ENCODE results near the gene PQBP1.
A peak's percentile ranks its signal among the peaks of the same experiment; 100 is the strongest.
"Not testable (repeated sequence)": the region's sequence is repeated elsewhere in the genome, so short reads cannot be mapped to it uniquely, and the experiment has no call there.

PQBP1 gene, protein sequence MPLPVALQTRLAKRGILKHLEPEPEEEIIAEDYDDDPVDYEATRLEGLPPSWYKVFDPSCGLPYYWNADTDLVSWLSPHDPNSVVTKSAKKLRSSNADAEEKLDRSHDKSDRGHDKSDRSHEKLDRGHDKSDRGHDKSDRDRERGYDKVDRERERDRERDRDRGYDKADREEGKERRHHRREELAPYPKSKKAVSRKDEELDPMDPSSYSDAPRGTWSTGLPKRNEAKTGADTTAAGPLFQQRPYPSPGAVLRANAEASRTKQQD

DNA sequence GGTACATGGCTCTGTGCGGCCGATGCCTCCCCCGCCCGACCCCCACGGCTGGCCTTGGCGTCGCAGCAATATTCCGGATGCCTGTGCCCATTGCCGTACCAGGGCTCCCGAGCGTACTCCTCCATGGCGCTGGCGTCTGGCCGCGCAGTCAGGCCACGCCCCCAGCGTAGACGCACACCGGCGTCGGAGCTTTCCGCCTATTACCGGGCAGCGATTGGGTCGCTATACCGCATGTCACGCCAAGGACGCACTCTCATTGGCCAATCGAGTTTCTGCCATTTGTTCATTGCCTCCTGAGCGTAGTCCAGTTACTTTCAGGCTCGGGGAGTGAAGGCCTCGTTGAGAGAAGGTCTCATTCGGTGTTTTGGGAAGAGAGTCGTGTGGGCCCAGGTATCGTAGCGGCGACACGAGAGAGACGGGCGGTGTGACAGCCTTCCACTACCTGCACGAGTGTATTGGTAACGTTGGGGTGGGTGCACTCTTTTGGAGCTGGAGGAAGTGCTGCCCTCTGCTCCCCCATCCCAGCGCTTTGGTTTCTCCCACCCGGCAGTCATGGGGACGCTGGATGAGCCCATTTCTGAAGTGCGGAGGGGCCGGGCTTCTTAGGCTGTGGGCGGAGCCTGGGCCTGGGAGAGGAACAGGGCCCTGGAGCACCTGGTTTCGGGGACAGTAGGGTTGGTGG, at the start of gene PQBP1, which contains the start of gene TIMM17B:
Gene PQBP1 (plus strand): TSS at position 306 of the 682 bp plus-strand sequence. CDS start 580 bp downstream, outside the sequence.
Gene TIMM17B (minus strand): TSS at position 144 of the 682 bp plus-strand sequence. CDS start 19 bp downstream, at position 125.
- DNase-seq (ENCODE audit: low read depth): peak; percentile 96

DNA sequence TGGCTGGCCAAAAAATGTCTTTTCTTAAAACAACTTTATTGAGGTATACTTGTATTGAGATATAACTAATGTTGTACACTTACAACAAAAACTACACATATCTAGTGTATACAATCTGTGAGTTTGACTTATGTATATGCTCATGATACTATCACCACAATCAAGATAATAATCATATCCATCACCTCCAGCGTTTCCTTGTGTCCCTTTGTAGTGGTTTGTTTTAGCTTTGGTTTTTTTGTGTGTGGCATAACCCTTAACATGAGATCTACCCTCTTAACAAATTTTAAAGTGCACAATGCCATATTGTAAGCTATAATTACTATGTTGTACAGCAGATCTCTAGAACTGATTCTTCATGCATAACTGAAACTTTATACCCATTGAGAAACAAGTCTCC, 48.9 kb upstream of the PQBP1 start:
- DNase-seq (ENCODE audit: low read depth): no peak

DNA sequence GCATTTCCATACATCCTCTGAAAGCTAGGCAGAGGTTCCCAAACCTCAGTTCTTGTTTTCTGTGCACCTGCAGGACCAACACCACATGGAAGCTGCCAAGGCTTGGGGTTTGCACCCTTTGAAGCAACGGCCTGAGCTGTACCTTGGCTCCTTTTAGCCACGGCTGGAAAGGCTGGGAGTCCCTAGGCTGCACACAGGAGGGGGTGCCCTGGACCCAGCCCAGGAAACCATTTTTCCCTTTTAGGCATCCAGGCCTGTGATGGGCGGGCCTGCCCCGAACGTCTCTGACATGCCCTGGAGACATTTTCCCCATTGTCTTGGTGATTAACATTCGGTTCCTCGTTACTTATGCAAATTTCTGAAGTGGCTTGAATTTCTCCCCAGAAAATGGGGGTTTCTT, 44.9 kb upstream of the PQBP1 start:
- no peak for DNase-seq (ENCODE audit: low read depth)

DNA sequence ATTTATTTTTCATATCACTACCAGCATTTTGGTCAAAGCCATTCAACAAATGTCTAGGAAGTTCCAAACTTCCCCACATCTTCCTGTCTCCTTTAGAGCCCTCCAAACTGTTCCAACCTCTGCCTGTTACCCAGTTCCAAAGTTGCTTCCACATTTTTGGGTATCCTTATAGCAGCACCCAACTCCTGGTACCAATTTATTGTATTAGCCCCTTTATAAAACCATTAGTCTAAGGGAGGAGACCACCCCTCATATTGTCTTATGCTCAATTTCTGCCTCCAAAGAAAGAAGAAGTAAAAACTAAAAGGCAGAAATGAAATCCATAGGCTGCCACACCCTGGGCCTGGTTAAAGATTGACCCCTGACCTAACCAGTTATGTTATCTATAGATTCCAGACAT, 44.2 kb upstream of the PQBP1 start:
- DNase-seq (ENCODE audit: low read depth): not testable (repeated sequence)

DNA sequence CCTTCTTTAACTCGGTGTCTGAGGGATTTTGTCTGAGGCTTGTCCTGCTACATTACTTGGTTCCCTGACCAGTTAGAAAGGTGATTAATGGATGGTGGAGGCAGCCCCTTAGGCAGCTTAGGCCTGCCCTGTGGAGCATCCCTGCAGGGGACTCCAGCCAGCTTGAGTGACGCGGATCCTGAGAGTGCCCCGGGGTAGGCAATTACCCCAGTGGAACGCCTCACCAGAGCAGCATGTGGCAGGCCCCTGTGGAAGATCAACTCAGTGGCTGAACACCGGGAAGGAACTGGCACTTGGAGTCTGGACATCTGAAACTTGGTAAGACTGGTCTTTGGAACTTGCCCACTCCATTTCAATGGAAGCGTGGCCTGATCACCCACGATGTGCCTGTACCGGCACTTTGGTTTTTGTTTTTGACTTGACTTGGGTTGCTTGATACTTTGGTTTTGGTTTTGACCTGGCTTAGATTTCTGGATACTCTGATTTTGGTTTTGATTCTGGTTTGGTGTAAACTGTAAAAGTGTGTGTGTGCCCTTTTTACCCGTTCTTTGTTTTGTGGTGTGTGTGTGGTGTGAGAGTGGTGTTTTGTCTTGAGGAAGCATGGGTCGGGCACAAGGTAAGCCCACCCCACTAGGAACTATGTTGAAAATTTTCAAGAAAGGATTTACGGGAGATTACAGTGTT, 43.5 kb upstream of the PQBP1 start:
- not testable (repeated sequence) for DNase-seq (ENCODE audit: low read depth)

DNA sequence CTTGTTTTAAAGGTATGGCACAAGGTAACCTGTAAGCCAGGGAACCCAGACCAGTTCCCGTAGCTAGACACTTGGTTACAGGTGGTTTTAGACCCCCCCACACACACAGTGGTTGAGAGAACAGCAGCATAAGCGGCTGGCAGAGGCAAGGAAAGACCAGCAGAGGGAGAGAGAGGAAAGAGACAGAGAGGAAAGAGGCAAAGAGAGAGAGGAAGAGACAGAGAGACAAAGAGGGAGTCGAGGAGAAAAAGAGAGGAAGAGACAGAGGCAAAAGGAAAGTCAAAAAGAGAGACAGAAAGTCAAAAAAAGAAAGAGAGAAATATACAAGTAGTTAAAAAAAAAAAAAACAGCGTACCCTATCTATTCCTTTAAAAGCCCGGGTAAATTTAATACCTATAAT, 42.8 kb upstream of the PQBP1 start:
- DNase-seq (ENCODE audit: low read depth): no peak

DNA sequence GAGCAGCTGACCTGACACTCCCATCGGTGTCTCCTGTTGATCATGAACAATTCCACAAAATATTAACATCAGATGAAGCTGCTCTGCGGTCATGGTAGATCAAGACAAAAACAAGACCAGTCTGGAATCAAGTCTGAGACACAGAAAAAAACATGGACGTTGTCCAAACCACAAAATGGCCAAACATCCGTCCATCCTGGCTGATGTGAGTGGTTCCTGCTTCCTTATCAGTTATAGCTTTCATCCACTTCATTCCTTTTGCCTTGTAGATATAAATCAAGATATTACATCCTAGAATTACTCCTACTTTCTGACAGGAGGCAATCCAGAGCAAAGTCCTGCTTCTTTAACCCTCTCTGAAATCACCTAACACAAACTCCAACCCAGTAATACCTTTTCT, 33.5 kb upstream of the PQBP1 start:
- peak; percentile 29 for DNase-seq (ENCODE audit: low read depth)

DNA sequence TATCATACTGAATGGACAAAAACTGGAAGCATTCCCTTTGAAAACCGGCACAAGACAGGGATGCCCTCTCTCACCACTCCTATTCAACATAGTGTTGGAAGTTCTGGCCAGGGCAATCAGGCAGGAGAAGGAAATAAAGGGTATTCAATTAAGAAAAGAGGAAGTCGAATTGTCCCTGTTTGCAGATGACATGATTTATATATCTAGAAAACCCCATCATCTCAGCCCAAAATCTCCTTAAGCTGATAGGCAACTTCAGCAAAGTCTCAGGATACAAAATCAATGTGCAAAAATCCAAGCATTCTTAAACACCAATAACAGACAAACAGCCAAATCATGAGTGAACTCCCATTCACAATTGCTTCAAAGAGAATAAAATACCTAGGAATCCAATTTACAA, 25.7 kb upstream of the PQBP1 start:
- not testable (repeated sequence) for DNase-seq (ENCODE audit: low read depth)

DNA sequence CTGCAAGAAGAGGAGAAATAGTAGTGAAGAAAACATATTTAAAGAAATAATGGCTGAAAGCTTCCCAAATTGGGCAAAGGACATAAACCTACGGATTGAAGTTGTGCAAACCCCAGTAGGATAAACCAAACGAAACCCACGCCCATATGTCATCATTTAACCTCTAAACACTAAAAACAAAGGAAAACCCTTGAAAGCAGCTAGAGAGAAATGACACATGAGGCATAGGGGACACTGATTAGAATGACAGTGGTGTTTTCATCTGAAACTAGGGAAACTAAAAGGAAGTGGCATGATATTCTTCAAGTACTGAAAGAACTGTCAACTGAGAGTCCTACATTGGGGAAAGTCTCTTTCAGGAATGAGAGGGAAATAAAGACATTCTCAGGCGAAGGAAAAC, 20.8 kb upstream of the PQBP1 start:
- DNase-seq (ENCODE audit: low read depth): not testable (repeated sequence)

DNA sequence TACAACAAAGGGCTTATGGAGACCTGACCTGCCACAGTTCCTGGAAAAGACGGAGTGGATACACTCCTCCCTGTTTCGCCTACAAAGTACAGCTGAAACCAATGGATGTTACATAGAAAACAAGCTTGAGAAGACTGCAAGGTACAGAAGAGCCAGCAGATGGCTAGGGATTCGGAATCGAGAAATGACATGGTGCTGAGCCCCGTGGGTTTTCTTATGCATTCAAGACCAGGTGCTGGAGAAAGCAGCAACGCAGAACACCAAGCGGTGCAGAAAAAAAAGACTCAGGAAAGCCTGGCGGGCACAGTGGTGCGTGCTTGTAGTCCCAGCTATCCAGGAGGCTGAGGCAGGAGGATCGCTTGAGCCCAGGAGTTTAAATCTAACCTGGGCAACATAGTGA, 14.0 kb upstream of the PQBP1 start:
- no peak for DNase-seq (ENCODE audit: low read depth)

DNA sequence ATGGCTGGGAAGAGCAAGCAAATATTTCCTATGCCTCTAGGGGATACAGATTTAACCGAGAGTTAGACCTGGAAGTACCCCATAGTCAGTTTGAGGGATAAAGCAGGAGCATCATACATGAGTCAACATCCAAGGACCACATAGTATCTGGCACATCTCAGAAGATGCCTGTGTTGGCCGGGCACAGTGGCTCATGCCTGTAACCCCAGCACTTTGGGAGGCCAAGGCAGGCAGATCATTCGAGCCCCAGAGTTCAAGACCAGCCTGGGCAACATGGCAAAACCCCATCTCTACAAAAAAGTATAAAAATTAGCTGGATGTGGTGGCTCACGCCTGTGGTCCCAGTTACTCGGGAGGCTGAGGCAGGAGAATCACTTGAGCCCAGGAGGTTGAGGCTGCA, 11.1 kb upstream of the PQBP1 start:
- not testable (repeated sequence) for DNase-seq (ENCODE audit: low read depth)

DNA sequence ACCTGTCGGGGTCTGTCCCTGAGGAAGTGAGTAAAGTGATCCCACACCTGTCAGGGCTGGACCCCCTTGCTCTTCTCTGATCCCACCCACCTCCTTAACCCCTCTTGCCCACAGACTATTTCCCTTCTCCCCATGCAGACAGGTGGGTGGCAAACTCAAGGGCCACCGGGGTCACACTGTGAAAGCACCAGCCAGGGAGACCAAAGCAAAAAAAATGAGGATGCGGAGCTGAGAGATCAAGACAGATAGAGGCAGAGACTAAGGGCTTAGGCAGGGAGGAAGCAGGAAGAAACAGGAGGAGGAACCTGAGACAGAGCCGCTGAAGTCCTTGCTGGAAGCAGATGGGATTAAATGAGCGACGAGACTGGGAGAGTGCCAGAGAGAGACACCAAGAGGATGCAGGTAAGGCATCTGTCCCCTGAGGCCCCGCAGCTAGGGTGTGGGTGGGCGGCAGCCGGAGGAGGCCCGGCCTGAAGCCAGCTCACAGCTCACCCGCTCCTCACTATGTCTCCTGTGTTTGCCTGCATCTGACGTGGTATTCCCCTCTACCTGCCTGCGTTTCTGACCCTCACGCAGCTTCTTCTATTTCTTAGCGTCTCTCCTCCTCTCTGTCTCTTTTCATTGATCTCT, 7.3 kb upstream of the PQBP1 start:
- no peak for DNase-seq (ENCODE audit: low read depth)

DNA sequence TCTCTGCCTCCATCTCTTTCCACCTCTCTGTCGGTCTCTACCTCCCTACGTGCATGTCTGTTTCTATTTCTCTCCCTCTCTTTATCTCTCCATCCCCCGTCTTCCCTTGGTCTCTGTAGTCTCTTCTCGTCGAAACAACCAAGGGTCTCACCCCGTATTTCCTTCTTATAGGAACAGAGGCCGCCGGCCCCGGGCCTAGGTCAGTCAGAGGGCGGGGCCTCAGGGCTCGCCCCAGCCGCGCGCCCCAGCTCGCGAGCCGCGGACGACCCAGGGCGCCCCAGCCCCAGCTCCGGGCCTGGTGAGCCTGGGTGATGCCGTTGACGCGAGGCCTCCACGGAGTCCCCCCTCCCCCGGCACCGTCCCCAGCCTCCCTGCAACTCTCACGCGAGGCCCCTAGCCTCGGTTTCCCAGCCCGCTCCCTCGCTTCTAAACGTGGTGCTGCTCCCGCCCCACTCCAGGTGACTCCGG, 6.8 kb upstream of the PQBP1 start:
- DNase-seq (ENCODE audit: low read depth): no peak

DNA sequence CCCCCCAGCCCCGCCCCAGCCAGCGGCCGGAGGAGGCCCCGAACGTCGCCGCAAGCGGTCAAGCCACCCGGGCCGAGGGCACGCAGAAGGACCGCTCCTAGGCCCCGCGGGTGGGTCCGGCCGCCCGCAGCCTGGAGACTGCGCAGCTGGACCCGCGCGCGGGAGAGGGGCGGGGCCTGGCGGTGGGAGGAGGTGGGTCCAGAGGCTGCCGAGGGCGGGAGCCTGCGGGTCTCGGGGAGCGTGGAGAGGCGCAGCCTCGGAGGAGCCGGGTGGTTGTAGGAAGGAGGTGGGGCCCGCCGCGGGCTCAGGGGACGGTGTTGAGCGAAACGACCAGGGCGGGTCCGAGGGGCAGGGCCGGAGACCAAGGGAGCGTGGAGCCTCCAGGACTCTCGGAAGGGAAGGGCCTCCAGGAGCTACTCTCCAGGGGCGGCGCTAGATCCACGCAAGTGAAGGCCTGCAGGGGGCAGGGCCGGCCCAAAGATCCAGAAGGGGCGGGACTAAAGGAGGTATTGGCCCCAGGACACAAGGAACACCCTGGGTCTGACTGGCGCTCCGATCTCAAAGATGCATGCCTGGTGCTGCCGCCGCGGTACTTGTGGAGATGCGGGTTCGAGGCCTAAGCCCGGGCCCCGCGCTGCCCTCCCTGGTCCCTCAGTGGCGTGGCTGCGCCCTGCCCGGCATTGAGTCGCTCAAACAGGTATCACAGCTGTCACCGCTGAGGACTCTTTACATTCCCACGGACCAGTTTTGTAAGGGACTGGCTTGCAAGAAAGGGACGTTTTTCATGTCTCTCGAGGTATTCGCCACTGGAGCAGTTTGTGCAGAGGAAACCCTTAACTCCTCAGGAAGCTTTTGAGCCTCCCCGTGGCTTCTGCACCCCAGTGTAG, 6.1 kb upstream of the PQBP1 start:
- DNase-seq (ENCODE audit: low read depth): peak; percentile 83

DNA sequence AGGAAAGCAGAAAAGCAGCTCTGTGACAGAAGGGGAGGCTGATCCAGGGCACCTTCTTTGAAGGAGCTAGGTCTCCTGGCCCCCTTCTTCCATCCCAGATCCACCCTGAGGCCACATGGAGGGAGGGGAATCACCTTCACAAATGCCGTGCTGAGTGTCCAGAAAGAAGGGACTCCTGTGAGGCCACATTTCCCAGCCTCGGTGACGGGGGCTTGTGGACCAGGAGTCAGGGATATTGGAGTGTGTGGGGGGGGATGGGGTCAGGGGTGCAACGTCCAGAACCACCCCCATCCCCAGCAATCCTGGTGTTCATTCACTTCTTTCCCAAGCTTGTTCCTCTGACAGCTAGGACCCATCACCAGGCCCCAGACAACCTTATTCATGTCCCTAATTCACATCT, 4.8 kb upstream of the PQBP1 start:
- DNase-seq (ENCODE audit: low read depth): no peak

DNA sequence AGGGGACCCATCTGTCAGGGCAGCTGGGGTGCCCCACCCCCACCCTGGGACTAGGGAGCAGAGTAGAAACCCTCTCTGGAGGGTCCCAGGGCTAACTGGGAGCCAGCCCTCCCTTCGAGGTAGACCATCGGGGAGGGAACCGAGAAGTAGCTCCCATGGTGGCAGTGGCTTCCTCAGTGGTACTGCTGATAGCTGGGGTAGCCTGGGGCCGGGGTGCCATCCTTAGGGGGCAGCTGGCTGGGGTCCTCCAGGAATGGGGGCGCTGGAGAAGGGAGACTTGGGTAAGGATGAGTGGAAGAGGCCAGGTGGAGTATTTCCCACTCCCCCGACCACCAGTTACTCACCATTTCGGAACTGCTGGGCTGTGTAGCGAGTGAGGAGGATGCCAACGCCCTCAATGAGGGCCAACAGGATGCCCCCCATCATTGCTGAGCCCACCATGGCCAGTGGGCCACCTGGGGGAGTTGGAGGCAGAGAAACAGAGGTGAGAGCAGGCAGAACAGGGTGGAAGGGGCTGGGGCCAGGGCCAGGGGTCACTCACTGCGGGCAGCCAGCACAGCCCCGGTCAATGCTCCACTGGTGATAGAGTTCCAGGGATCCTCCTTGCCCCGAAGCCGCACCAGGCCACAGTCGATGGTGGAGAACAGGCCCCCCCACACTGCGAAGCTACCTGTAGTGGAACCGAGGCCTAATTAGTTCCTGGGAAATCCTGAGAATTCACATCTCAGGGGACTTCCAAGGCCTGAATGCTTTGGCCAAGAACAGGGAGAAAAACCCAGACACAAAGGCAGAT, 4.0 kb upstream of the PQBP1 start:
- no peak for DNase-seq (ENCODE audit: low read depth)

DNA sequence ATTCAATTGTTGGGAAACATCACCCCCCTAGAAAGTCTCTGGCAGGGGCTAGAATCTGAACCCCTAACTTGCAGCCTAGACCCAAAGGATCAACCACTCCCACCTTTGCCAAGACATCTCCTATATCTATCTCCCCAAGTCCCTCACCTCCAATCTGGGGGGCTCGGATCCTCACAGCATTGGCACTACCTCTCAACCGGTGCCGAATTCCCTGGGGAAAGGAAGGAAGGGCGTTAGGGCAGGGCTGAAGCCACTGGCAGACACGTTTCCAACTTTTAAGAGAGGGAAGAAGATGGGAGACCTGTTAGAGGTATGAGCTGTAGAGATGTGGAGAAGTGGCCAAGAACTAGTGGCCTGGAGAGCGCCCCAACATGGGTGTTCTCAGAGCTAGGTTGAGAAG, 2.8 kb upstream of the PQBP1 start:
- DNase-seq (ENCODE audit: low read depth): no peak

DNA sequence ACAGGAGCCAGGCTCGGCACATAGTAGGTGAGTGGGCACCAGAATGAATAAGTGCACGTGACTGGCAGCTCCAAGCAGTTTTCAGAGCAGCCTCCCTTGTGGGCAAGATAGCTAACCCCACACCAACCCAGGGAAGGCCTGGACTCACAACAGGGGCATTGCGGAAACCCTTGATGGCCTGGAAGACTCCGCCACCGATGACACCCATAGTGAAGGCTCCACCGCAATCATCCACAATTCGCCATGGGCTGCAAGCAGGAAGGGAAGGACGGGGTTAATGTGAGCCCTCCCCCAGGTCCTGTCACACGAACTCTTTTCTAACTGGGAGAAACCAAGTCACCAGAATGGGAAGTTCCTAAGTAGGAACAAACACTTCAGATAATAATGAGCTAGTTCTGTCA, 1.1 kb upstream of the PQBP1 start:
- DNase-seq (ENCODE audit: low read depth): no peak

DNA sequence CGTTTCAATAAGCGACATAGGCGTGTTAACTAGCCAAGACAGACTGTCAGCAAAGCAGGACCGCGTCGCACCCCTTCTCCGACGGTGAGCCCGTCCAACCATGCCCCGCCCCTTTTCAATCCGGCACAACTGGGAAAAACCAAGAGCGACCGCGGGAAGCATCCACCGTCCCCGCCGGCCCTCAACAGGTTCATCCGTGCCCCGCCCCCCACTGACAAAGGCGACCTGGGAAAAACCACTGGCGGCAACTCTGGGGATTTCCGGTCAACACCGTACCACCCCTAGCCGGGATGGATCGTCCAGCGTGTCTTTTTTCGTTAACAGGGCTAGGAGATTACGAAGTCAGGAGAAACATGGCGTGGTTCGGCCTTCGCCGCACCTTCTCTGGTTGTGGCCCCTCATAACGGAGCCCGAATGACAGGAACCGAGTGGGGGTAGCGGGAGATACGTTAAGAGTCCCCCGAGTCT, 539 bp upstream of the PQBP1 start:
- peak; percentile 66 for DNase-seq (ENCODE audit: low read depth)

DNA sequence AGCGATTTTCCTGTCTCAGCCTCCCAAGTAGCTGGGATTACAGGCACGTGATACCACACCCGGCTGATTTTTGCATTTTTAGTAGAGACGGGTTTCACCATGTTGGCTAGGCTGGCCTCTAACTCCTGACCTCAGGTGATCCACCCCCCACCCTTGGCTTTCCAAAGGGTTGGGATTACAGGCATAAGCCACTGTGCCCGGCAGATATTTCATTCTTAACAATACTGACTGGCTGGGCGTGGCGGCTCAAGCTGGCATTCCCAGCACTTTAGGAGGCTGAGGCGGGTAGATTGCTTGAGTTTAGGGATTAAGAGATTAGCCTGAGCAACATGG, 1.3 kb downstream of the PQBP1 start:
- DNase-seq (ENCODE audit: low read depth): no peak

DNA sequence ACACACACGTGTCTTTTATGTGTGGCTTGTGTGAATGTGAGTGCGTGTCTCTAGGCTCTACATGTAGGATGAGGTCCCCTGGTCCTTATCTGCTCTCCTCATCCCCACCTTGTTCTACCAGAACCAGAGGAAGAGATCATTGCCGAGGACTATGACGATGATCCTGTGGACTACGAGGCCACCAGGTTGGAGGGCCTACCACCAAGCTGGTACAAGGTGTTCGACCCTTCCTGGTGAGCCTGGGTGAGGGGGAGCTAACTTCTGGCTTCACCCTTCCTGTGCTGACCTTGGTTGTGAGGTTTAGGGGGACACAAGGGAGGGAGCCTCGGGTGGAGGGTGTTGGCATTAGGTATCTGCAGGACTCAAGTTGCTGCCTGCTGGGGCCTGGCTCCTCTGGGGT, 3.3 kb downstream of the PQBP1 start:
- no peak for DNase-seq (ENCODE audit: low read depth)

Measured in CMK (cell line).